ENCODE results near the gene WBP2. TPM values are rescaled to one million over a fixed set of nuclear protein-coding genes. Genes with fewer than 3 reads are reported as not detected.
A peak's percentile ranks its signal among the peaks of the same experiment; 100 is the strongest.

The WBP2 gene
- total and polyA plus RNA-seq, 2 of the 13 experiments (the other 11 are each of a cell fraction or from before 2014, with no cell fraction given) = 29.2 to 29.5 TPM

DNA sequence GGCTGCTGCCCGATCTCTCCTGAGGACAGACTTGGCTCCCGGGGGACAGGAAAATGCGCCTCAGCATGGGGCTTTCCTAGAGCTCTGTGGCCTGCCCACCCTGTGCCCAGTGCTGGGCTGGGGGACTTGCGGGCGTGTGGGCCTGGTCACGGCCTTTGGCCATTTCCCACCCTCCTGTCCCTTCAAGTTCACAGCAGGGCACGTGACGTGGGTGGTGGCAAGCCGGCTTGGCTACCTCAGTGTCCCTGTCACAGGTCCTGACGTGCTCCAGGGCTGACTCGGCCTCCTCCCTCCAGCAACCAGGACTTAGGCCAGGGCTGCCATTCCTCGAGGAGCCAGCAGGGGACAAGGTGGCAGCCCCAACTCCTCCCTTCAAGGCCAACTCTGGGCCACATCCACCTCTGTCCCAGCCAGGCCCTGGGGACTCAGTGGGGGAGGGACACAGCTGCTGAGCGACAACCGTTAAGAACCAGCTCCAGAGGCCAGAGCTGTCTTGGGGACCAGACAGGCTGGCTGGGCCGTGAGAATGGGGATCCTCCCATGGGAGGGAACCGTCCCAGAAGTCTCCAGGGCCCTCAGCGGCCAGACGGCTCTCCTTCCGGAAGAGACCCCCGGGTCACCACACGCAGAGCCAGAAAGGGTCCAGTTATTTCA is 9.9 kb downstream of the WBP2 start (continued):
- TF ChIP-seq REXO4 (CRISPR knock-in tag; IDR thresholded peaks at IDR 0.05; ENCODE audit: borderline replicate concordance) = no peak
- TF ChIP-seq, protein P1, sequence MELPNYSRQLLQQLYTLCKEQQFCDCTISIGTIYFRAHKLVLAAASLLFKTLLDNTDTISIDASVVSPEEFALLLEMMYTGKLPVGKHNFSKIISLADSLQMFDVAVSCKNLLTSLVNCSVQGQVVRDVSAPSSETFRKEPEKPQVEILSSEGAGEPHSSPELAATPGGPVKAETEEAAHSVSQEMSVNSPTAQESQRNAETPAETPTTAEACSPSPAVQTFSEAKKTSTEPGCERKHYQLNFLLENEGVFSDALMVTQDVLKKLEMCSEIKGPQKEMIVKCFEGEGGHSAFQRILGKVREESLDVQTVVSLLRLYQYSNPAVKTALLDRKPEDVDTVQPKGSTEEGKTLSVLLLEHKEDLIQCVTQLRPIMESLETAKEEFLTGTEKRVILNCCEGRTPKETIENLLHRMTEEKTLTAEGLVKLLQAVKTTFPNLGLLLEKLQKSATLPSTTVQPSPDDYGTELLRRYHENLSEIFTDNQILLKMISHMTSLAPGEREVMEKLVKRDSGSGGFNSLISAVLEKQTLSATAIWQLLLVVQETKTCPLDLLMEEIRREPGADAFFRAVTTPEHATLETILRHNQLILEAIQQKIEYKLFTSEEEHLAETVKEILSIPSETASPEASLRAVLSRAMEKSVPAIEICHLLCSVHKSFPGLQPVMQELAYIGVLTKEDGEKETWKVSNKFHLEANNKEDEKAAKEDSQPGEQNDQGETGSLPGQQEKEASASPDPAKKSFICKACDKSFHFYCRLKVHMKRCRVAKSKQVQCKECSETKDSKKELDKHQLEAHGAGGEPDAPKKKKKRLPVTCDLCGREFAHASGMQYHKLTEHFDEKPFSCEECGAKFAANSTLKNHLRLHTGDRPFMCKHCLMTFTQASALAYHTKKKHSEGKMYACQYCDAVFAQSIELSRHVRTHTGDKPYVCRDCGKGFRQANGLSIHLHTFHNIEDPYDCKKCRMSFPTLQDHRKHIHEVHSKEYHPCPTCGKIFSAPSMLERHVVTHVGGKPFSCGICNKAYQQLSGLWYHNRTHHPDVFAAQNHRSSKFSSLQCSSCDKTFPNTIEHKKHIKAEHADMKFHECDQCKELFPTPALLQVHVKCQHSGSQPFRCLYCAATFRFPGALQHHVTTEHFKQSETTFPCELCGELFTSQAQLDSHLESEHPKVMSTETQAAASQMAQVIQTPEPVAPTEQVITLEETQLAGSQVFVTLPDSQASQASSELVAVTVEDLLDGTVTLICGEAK (IDR thresholded peaks at IDR 0.05) = no peak
- TF ChIP-seq, protein P1 (CRISPR knock-in tag; IDR thresholded peaks at IDR 0.05) = peak; percentile 32; the same call in 1 of the 2 replicates
- TF ChIP-seq KLF13 (CRISPR knock-in tag; IDR thresholded peaks at IDR 0.05) = peak; percentile 70; the same call in 1 of the 2 replicates
- TF ChIP-seq, protein P2, sequence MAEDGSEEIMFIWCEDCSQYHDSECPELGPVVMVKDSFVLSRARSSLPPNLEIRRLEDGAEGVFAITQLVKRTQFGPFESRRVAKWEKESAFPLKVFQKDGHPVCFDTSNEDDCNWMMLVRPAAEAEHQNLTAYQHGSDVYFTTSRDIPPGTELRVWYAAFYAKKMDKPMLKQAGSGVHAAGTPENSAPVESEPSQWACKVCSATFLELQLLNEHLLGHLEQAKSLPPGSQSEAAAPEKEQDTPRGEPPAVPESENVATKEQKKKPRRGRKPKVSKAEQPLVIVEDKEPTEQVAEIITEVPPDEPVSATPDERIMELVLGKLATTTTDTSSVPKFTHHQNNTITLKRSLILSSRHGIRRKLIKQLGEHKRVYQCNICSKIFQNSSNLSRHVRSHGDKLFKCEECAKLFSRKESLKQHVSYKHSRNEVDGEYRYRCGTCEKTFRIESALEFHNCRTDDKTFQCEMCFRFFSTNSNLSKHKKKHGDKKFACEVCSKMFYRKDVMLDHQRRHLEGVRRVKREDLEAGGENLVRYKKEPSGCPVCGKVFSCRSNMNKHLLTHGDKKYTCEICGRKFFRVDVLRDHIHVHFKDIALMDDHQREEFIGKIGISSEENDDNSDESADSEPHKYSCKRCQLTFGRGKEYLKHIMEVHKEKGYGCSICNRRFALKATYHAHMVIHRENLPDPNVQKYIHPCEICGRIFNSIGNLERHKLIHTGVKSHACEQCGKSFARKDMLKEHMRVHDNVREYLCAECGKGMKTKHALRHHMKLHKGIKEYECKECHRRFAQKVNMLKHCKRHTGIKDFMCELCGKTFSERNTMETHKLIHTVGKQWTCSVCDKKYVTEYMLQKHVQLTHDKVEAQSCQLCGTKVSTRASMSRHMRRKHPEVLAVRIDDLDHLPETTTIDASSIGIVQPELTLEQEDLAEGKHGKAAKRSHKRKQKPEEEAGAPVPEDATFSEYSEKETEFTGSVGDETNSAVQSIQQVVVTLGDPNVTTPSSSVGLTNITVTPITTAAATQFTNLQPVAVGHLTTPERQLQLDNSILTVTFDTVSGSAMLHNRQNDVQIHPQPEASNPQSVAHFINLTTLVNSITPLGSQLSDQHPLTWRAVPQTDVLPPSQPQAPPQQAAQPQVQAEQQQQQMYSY (CRISPR knock-in tag; IDR thresholded peaks at IDR 0.05) = no peak
- TF ChIP-seq FOXK1 (CRISPR knock-in tag; IDR thresholded peaks at IDR 0.05; ENCODE audit: borderline replicate concordance, low read depth) = no peak
- TF ChIP-seq SCMH1 (CRISPR knock-in tag; IDR thresholded peaks at IDR 0.05; ENCODE audit: borderline replicate concordance) = no peak
- peak; percentile 70 for TF ChIP-seq HMG20B (CRISPR knock-in tag; conservative IDR thresholded peaks at IDR 0.05)
- TF ChIP-seq, protein P3, sequence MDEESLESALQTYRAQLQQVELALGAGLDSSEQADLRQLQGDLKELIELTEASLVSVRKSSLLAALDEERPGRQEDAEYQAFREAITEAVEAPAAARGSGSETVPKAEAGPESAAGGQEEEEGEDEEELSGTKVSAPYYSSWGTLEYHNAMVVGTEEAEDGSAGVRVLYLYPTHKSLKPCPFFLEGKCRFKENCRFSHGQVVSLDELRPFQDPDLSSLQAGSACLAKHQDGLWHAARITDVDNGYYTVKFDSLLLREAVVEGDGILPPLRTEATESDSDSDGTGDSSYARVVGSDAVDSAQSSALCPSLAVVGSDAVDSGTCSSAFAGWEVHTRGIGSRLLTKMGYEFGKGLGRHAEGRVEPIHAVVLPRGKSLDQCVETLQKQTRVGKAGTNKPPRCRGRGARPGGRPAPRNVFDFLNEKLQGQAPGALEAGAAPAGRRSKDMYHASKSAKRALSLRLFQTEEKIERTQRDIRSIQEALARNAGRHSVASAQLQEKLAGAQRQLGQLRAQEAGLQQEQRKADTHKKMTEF (CRISPR knock-in tag; IDR thresholded peaks at IDR 0.05) = peak; percentile 72
- TF ChIP-seq NR1H2 (CRISPR knock-in tag; IDR thresholded peaks at IDR 0.05; ENCODE audit: borderline replicate concordance, low read depth) = no peak
- TF ChIP-seq, protein P4, sequence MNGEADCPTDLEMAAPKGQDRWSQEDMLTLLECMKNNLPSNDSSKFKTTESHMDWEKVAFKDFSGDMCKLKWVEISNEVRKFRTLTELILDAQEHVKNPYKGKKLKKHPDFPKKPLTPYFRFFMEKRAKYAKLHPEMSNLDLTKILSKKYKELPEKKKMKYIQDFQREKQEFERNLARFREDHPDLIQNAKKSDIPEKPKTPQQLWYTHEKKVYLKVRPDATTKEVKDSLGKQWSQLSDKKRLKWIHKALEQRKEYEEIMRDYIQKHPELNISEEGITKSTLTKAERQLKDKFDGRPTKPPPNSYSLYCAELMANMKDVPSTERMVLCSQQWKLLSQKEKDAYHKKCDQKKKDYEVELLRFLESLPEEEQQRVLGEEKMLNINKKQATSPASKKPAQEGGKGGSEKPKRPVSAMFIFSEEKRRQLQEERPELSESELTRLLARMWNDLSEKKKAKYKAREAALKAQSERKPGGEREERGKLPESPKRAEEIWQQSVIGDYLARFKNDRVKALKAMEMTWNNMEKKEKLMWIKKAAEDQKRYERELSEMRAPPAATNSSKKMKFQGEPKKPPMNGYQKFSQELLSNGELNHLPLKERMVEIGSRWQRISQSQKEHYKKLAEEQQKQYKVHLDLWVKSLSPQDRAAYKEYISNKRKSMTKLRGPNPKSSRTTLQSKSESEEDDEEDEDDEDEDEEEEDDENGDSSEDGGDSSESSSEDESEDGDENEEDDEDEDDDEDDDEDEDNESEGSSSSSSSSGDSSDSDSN (CRISPR knock-in tag; IDR thresholded peaks at IDR 0.05) = peak; percentile 79
- TF ChIP-seq SAFB2 (CRISPR knock-in tag; IDR thresholded peaks at IDR 0.05; ENCODE audit: borderline replicate concordance, low read depth) = 0 out of 2 replicates have a peak, but pooled peaks have one; percentile 85

All from HepG2 (cell line).